HG03558 (cell line): ENCODE results near the gene EMP1.
"Not testable (repeated sequence)": the region's sequence is repeated elsewhere in the genome, so short reads cannot be mapped to it uniquely, and the experiment has no call there.

Experiments
- ATAC-seq: cut with Tn5 transposase; IDR thresholded peaks from one replicate; pipeline ENCODE4 v1.9.1; 2021; ENCODE audit warnings: moderate number of reproducible peaks; ENCODE audit not compliant: unreplicated experiment; ENCODE audit errors: extremely low read depth

EMP1 gene

GRCh38 chr12:13252616-13253015 lies 56.1 kb downstream of the EMP1 start:
- no peak for ATAC-seq

- ATAC-seq = no peak
Measured at GRCh38 chr12:13253966-13254760, 57.6 kb downstream of the EMP1 start.

GRCh38 chr12:13255792-13256691 lies 59.5 kb downstream of the EMP1 start:
- ATAC-seq = no peak

GRCh38 chr12:13256692-13257045 lies 60.1 kb downstream of the EMP1 start:
- ATAC-seq = no peak

GRCh38 chr12:13257356-13257875 lies 60.9 kb downstream of the EMP1 start:
- ATAC-seq = no peak

GRCh38 chr12:13258197-13258596 lies 61.7 kb downstream of the EMP1 start:
- ATAC-seq = no peak

GRCh38 chr12:13258717-13259119 lies 62.2 kb downstream of the EMP1 start:
- ATAC-seq = no peak

- ATAC-seq = not testable (repeated sequence)
Measured at GRCh38 chr12:13259625-13260024, 63.1 kb downstream of the EMP1 start.

- not testable (repeated sequence) for ATAC-seq
Measured at GRCh38 chr12:13267826-13268225, 71.3 kb downstream of the EMP1 start.

- ATAC-seq = no peak
Measured at GRCh38 chr12:13268581-13268980, 72.1 kb downstream of the EMP1 start.
